Prostate gland (tissue), 2 donors: ENCODE data around the gene ARHGDIG.

Source experiments
- POLR2A ChIP-seq: fragments of 450-650 bp; IDR thresholded peaks from one replicate; pipeline ENCODE4 v1.6.1; 2016; ENCODE audit warnings: antibody characterized with exemption, mild to moderate bottlenecking
- TF ChIP-seq, protein P1 (sequence below), 4 experiments: fragments of 200-600 bp in 2 of 4; fragments of 450-650 bp in 2 of 4; sonication (generic) in 2 of 4; IDR thresholded peaks; 1 replicate in 3 of 4; 2 replicates in 1 of 4; pipeline ENCODE4 v1.5.1; 2016 to 2019; ENCODE audit warnings: antibody characterized with exemption in 4 of 4, mild to moderate bottlenecking in 2 of 4, moderate library complexity in 2 of 4

DNA sequence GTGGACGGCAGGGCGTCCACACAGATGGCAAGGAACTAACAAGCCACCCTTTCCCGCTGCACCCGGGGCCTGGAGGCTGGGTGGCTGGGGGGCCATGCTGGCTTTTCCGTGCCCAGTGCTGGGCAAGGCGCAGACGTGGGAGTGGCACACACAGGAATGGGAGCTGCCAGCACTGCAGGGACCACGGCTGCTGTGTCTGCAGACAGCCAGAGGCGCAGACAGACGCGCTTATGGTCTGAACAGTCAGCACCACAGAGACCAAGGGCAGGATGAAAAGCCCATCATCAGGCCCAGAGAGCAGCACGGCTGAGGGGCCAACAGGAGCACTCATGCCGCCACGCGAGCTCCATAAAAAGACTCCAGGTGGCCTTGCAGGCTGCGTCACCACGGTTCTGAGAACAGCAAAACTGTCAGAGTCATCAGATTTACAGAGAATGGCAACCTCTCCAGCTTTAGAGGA is 26.6 kb downstream of the ARHGDIG start:
- TF ChIP-seq, protein P1, sequence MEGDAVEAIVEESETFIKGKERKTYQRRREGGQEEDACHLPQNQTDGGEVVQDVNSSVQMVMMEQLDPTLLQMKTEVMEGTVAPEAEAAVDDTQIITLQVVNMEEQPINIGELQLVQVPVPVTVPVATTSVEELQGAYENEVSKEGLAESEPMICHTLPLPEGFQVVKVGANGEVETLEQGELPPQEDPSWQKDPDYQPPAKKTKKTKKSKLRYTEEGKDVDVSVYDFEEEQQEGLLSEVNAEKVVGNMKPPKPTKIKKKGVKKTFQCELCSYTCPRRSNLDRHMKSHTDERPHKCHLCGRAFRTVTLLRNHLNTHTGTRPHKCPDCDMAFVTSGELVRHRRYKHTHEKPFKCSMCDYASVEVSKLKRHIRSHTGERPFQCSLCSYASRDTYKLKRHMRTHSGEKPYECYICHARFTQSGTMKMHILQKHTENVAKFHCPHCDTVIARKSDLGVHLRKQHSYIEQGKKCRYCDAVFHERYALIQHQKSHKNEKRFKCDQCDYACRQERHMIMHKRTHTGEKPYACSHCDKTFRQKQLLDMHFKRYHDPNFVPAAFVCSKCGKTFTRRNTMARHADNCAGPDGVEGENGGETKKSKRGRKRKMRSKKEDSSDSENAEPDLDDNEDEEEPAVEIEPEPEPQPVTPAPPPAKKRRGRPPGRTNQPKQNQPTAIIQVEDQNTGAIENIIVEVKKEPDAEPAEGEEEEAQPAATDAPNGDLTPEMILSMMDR (IDR thresholded peaks at IDR 0.05) = no peak
- TF ChIP-seq POLR2A = no peak
